K562 (cell line): ENCODE data around the gene FLCN. TPM values are rescaled to one million over a fixed set of nuclear protein-coding genes. Genes with fewer than 3 reads are reported as not detected.
A peak's percentile ranks its signal among the peaks of the same experiment; 100 is the strongest.

Experiments
- DMBX1 ChIP-seq: fragments of 250-450 bp; sonication (Bioruptor Pico); IDR thresholded peaks from 2 replicates; pipeline ENCODE4 v1.8.0; 2022; ENCODE audit warnings: inconsistent platforms, mild to moderate bottlenecking, moderate library complexity, borderline replicate concordance
- JUND ChIP-seq, 2 experiments: IDR thresholded peaks; 2 replicates in 1 of 2; 3 replicates in 1 of 2; pipeline ENCODE4 v1.6.1; 2011; ENCODE audit warnings: borderline replicate concordance in 2 of 2, low read depth in 2 of 2, low read length in 2 of 2, improper control_type of control experiment in 1 of 2, missing biosample characterization in 1 of 2, missing genetic modification characterization in 1 of 2, missing genetic modification reagents in 1 of 2
- SMARCE1 ChIP-seq: fragments of 450-650 bp; IDR thresholded peaks from 2 replicates; pipeline ENCODE4 v1.7.1; 2016; ENCODE audit warnings: mild to moderate bottlenecking
- ZFP36 ChIP-seq: fragments of 150-350 bp; IDR thresholded peaks from 2 replicates; pipeline ENCODE4 v1.6.1; 2018; ENCODE audit warnings: low read length, low read depth; ENCODE audit not compliant: partially characterized antibody
- ZNF695 ChIP-seq: fragments of 450-650 bp; formaldehyde crosslinking; IDR thresholded peaks from 2 replicates; pipeline ENCODE4 v1.4.0; 2020; ENCODE audit warnings: mild to moderate bottlenecking, moderate library complexity
- ZNF717 ChIP-seq: fragments of 250-450 bp; sonication (Bioruptor Pico); IDR thresholded peaks from 2 replicates; pipeline ENCODE4 v1.5.0; 2021
- ZSCAN32 ChIP-seq: fragments of 450-650 bp; formaldehyde crosslinking; IDR thresholded peaks from 2 replicates; pipeline ENCODE4 v1.4.0; 2020; ENCODE audit warnings: mild to moderate bottlenecking, moderate library complexity
- polyA plus RNA-seq, 8 experiments: library from polyadenylated mRNA; depleted of rRNA in 4 of 8; stranded (reverse) in 5 of 8; unstranded in 3 of 8; fragments of >200 nt; fragmentation: Nextera tagmentation in 2 of 8; fragmentation: Illumina TruSeq in 1 of 8; extraction: Ambion mirVana in 2 of 8; extraction: Trizol in 1 of 8; gene quantifications; 2 replicates each; pipeline versions ENCODE4 v1.2.1 to v1.2.3, GENCODE V29; 2011 to 2014; ENCODE audit warnings: inconsistent platforms in 1 of 8, missing spikeins in 1 of 8
- total RNA-seq, 7 experiments: library from RNA; depleted of rRNA in 6 of 7; stranded (reverse); fragments of >200 nt in 6 of 7; fragmentation: Illumina TruSeq in 2 of 7; extraction: Trizol in 2 of 7; gene quantifications; 2 replicates each; pipeline versions ENCODE4 v1.2.1 to v1.2.3, GENCODE V29; 2011 to 2021; ENCODE audit warnings: low replicate concordance in 1 of 7
- TF ChIP-seq, protein P1 (sequence below): sonication (generic); formaldehyde crosslinking; IDR thresholded peaks from 2 replicates; pipeline ENCODE4 v1.8.0; 2023; ENCODE audit warnings: missing genetic modification reagents, mild to moderate bottlenecking, borderline replicate concordance
- TF ChIP-seq, protein P2 (sequence below): fragments of 450-650 bp; IDR thresholded peaks from 2 replicates; pipeline ENCODE4 v1.6.1; 2016; ENCODE audit warnings: missing biosample characterization, missing genetic modification characterization
- TF ChIP-seq, protein P3 (sequence below): fragments of 250-450 bp; sonication (Bioruptor Pico); IDR thresholded peaks from 2 replicates; pipeline ENCODE4 v1.5.1; 2021; ENCODE audit warnings: mild to moderate bottlenecking
- TF ChIP-seq, protein P4 (sequence below): IDR thresholded peaks from 2 replicates; pipeline ENCODE4 v1.6.1; 2014; ENCODE audit warnings: antibody characterized with exemption
- TF ChIP-seq, protein P5 (sequence below), 2 experiments: fragments of 450-650 bp; IDR thresholded peaks; 2 replicates each; pipeline ENCODE4 v1.6.1; 2016
- TF ChIP-seq, protein P6 (sequence below): sonication (generic); formaldehyde crosslinking; IDR thresholded peaks from 2 replicates; pipeline ENCODE4 v1.8.1; 2023; ENCODE audit warnings: mild to moderate bottlenecking, missing genetic modification reagents

Gene FLCN
- total and polyA plus RNA-seq, 9 of the 15 experiments (the other 6 are each of a cell fraction or from before 2014, with no cell fraction given): 1.6 to 33.5 (median 10.9) TPM

DNA sequence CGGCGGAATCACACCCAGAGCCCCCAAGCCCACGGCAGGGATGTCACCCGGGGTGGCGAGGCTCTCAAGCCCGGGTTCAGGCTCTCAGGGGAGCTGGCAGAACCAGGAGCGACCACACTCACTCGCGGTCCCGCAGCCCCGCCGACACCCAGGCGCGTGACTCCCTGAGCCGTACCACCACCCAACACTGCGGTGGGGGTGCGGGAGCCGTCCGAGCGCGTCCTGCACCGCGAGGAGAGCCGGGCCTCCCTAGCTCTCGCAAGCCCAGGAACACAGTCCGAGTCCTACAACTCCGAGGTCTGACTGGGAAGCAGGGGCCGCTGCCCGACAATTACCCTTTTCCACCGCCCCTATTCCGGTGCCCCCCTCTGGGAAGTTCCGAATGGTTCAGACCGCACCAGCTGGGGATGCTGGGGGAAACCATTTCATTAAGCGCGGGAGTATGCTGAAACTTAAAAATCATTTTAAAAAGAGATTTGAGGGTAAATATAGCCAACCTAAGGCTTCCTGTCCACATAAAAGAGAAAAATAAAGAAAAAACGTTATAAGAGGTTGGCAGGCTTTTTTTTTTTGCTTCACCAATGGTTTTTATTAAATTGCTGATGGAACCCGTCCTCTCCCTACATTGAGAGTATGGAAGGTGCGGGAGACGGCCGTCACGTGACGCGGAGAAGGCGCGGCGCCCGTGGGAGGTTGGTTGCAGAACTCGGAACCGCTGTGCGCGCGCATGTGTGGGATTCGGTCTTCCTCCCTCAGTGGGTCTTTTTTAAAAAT, at the start of gene FLCN (continued):
- TF ChIP-seq, protein P1, sequence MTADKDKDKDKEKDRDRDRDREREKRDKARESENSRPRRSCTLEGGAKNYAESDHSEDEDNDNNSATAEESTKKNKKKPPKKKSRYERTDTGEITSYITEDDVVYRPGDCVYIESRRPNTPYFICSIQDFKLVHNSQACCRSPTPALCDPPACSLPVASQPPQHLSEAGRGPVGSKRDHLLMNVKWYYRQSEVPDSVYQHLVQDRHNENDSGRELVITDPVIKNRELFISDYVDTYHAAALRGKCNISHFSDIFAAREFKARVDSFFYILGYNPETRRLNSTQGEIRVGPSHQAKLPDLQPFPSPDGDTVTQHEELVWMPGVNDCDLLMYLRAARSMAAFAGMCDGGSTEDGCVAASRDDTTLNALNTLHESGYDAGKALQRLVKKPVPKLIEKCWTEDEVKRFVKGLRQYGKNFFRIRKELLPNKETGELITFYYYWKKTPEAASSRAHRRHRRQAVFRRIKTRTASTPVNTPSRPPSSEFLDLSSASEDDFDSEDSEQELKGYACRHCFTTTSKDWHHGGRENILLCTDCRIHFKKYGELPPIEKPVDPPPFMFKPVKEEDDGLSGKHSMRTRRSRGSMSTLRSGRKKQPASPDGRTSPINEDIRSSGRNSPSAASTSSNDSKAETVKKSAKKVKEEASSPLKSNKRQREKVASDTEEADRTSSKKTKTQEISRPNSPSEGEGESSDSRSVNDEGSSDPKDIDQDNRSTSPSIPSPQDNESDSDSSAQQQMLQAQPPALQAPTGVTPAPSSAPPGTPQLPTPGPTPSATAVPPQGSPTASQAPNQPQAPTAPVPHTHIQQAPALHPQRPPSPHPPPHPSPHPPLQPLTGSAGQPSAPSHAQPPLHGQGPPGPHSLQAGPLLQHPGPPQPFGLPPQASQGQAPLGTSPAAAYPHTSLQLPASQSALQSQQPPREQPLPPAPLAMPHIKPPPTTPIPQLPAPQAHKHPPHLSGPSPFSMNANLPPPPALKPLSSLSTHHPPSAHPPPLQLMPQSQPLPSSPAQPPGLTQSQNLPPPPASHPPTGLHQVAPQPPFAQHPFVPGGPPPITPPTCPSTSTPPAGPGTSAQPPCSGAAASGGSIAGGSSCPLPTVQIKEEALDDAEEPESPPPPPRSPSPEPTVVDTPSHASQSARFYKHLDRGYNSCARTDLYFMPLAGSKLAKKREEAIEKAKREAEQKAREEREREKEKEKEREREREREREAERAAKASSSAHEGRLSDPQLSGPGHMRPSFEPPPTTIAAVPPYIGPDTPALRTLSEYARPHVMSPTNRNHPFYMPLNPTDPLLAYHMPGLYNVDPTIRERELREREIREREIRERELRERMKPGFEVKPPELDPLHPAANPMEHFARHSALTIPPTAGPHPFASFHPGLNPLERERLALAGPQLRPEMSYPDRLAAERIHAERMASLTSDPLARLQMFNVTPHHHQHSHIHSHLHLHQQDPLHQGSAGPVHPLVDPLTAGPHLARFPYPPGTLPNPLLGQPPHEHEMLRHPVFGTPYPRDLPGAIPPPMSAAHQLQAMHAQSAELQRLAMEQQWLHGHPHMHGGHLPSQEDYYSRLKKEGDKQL: no peak
- TF ChIP-seq, protein P2, sequence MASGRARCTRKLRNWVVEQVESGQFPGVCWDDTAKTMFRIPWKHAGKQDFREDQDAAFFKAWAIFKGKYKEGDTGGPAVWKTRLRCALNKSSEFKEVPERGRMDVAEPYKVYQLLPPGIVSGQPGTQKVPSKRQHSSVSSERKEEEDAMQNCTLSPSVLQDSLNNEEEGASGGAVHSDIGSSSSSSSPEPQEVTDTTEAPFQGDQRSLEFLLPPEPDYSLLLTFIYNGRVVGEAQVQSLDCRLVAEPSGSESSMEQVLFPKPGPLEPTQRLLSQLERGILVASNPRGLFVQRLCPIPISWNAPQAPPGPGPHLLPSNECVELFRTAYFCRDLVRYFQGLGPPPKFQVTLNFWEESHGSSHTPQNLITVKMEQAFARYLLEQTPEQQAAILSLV: no peak
- TF ChIP-seq SMARCE1 (no peak), DMBX1 (no peak), ZNF717 (CRISPR knock-in tag) (no peak), ZNF695 (CRISPR knock-in tag) (no peak), JUND (IDR thresholded peaks at IDR 0.05; ENCODE audit: borderline replicate concordance, low read depth, low read length) (peak; percentile 87), JUND (tag; IDR thresholded peaks at IDR 0.05; ENCODE audit: borderline replicate concordance, low read depth, low read length) (no peak), ZFP36 (no peak), ZSCAN32 (no peak)
- TF ChIP-seq, protein P3, sequence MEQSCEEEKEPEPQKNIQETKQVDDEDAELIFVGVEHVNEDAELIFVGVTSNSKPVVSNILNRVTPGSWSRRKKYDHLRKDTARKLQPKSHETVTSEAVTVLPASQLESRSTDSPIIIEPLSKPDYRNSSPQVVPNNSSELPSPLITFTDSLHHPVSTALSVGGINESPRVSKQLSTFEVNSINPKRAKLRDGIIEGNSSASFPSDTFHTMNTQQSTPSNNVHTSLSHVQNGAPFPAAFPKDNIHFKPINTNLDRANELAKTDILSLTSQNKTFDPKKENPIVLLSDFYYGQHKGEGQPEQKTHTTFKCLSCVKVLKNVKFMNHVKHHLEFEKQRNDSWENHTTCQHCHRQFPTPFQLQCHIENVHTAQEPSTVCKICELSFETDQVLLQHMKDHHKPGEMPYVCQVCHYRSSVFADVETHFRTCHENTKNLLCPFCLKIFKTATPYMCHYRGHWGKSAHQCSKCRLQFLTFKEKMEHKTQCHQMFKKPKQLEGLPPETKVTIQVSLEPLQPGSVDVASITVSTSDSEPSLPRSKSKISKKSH (CRISPR knock-in tag): no peak
- TF ChIP-seq, protein P4, sequence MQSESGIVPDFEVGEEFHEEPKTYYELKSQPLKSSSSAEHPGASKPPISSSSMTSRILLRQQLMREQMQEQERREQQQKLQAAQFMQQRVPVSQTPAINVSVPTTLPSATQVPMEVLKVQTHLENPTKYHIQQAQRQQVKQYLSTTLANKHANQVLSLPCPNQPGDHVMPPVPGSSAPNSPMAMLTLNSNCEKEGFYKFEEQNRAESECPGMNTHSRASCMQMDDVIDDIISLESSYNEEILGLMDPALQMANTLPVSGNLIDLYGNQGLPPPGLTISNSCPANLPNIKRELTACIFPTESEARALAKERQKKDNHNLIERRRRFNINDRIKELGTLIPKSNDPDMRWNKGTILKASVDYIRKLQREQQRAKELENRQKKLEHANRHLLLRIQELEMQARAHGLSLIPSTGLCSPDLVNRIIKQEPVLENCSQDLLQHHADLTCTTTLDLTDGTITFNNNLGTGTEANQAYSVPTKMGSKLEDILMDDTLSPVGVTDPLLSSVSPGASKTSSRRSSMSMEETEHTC: peak; percentile 83
- TF ChIP-seq, protein P5, sequence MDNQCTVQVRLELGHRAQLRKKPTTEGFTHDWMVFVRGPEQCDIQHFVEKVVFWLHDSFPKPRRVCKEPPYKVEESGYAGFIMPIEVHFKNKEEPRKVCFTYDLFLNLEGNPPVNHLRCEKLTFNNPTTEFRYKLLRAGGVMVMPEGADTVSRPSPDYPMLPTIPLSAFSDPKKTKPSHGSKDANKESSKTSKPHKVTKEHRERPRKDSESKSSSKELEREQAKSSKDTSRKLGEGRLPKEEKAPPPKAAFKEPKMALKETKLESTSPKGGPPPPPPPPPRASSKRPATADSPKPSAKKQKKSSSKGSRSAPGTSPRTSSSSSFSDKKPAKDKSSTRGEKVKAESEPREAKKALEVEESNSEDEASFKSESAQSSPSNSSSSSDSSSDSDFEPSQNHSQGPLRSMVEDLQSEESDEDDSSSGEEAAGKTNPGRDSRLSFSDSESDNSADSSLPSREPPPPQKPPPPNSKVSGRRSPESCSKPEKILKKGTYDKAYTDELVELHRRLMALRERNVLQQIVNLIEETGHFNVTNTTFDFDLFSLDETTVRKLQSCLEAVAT (IDR thresholded peaks at IDR 0.05): peak in 1 of 2 experiments; percentile 90; a peak in 2 of 4 replicates
- TF ChIP-seq, protein P6, sequence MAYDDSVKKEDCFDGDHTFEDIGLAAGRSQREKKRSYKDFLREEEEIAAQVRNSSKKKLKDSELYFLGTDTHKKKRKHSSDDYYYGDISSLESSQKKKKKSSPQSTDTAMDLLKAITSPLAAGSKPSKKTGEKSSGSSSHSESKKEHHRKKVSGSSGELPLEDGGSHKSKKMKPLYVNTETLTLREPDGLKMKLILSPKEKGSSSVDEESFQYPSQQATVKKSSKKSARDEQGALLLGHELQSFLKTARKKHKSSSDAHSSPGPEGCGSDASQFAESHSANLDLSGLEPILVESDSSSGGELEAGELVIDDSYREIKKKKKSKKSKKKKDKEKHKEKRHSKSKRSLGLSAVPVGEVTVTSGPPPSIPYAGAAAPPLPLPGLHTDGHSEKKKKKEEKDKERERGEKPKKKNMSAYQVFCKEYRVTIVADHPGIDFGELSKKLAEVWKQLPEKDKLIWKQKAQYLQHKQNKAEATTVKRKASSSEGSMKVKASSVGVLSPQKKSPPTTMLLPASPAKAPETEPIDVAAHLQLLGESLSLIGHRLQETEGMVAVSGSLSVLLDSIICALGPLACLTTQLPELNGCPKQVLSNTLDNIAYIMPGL (CRISPR knock-in tag): no peak; the same call in 1 of the 2 replicates
